ENCODE data around the gene MRPL55. TPM values are rescaled to one million over a fixed set of nuclear protein-coding genes. Genes with fewer than 3 reads are reported as not detected.

The MRPL55 gene
- total RNA-seq, 1 experiment from 2014 or later = 60.4 TPM

DNA sequence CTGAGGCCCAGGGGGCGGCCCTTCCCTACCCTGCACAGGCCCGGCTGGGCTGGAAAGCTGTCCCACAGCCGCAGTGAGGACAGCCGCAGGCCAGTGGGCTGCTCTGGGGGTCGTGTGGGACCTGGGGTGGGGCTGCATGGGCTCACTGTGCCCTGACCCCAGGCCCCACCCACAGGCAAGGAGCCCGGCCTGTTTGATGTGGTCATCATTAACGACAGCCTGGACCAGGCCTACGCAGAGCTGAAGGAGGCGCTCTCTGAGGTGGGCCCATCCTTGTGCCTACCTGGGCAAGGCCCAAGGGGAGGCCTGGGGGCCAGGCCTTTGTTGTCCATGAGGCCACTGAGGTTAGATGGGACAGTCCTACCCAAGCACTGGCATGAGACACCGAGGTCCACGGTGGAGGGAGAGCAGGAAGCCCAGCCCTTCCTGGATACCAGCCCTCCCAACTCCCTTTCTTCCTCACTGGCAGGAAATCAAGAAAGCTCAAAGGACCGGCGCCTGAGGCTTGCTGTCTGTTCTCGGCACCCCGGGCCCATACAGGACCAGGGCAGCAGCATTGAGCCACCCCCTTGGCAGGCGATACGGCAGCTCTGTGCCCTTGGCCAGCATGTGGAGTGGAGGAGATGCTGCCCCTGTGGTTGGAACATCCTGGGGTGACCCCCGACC, 39.2 kb upstream of the MRPL55 start:
- intact Hi-C loops (cut with micrococcal nuclease; ENCODE audit: unreplicated experiment) = no loop called here
- no peak for DNase-seq (ENCODE audit: low spot score)
- H3K36me3 ChIP-seq (ENCODE audit: insufficient read depth, low read length, poor library complexity, severe bottlenecking) = no peaks in the 10 kb centered on the region

DNA sequence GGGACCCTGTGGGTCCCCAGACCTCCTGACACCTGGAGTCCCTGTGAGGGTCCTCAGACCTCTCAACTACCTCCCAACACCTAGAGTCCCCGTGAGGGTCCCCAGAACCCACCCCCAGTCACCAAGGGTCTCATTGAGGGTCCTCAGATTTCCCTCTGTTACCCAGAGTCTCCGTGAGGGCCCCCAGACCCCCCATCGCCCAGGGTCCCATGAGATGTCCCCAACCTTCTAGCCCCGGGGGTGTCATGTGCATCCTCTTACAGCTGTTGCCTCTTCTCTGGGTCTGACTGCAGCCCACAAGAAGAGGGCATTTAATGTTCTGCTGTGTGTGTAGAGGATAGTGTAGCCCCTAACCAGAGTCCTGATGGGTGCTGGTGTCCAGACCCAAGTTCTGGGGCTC, 38.7 kb upstream of the MRPL55 start:
- TF ChIP-seq, protein P1, sequence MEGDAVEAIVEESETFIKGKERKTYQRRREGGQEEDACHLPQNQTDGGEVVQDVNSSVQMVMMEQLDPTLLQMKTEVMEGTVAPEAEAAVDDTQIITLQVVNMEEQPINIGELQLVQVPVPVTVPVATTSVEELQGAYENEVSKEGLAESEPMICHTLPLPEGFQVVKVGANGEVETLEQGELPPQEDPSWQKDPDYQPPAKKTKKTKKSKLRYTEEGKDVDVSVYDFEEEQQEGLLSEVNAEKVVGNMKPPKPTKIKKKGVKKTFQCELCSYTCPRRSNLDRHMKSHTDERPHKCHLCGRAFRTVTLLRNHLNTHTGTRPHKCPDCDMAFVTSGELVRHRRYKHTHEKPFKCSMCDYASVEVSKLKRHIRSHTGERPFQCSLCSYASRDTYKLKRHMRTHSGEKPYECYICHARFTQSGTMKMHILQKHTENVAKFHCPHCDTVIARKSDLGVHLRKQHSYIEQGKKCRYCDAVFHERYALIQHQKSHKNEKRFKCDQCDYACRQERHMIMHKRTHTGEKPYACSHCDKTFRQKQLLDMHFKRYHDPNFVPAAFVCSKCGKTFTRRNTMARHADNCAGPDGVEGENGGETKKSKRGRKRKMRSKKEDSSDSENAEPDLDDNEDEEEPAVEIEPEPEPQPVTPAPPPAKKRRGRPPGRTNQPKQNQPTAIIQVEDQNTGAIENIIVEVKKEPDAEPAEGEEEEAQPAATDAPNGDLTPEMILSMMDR (conservative IDR thresholded peaks at IDR 0.05; ENCODE audit: low read depth, low read length) = no peak
- TF ChIP-seq EZH2 (IDR thresholded peaks at IDR 0.05; ENCODE audit: borderline replicate concordance, low read depth, low read length, poor library complexity, severe bottlenecking) = no peak

More for the DNA sequence above, 39.2 kb upstream of the MRPL55 start:
- BruUV-seq (replicated peaks) = no TSS peak
- no peak overlapping the region for H3K4me3 ChIP-seq (ENCODE audit: low read depth, low read length, poor library complexity, severe bottlenecking)
- CTCF ChIA-PET = no interaction called here
- H3K27ac ChIP-seq (ENCODE audit: low read depth, low read length, poor library complexity, severe bottlenecking) = no peak overlapping the region
- H3K9me3 ChIP-seq (ENCODE audit: low read depth, low read length, poor library complexity, severe bottlenecking) = no peaks in the 10 kb centered on the region
- no peaks in the 10 kb centered on the region for H3K27me3 ChIP-seq (replicated peaks; ENCODE audit: insufficient read depth, low read depth, low read length, poor library complexity)
- no peak for TF ChIP-seq EZH2 (IDR thresholded peaks at IDR 0.05; ENCODE audit: borderline replicate concordance, low read depth, low read length, poor library complexity, severe bottlenecking)
- TF ChIP-seq, protein P1 (conservative IDR thresholded peaks at IDR 0.05; ENCODE audit: low read depth, low read length) = no peak
- peaks cover 2% of the 10 kb centered on the region for H3K4me1 ChIP-seq (ENCODE audit: insufficient read depth, low read length, poor library complexity, severe bottlenecking)
- POLR2A ChIA-PET (ENCODE audit: low non-redundant PET) = no interaction called here

DNA sequence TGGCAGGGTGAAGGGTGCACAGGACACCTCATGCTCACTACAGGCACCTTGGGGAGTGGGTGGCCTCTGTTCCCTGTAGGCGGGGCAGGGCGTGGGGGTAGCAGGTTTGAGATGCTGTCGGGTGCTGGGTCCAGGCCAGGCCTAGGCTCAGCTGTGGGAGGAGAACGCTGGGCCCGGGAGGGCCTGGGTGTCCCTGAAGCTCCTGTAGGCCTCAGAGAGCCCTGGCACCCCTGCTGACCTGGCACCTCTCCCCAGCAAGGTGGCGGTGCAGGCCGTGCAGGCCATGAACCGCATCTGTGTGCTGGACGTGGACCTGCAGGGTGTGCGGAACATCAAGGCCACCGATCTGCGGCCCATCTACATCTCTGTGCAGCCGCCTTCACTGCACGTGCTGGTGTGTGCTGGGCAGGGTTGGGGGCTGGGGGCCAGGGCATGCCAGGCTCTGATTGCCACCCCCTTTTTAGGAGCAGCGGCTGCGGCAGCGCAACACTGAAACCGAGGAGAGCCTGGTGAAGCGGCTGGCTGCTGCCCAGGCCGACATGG, 38.1 kb upstream of the MRPL55 start:
- no peak overlapping the region for H3K27ac ChIP-seq (ENCODE audit: low read depth, low read length, poor library complexity, severe bottlenecking)
- CTCF ChIA-PET = no interaction called here

More for the DNA sequence above, 38.7 kb upstream of the MRPL55 start:
- no peak overlapping the region for H3K27ac ChIP-seq (ENCODE audit: low read depth, low read length, poor library complexity, severe bottlenecking)
- no peaks in the 10 kb centered on the region for H3K27me3 ChIP-seq (replicated peaks; ENCODE audit: insufficient read depth, low read depth, low read length, poor library complexity)
- no peak for DNase-seq (ENCODE audit: low spot score)
- POLR2A ChIA-PET (ENCODE audit: low non-redundant PET) = no interaction called here
- no peaks in the 10 kb centered on the region for H3K9me3 ChIP-seq (ENCODE audit: low read depth, low read length, poor library complexity, severe bottlenecking)
- no TSS peak for BruUV-seq (replicated peaks)
- intact Hi-C loops (cut with micrococcal nuclease; ENCODE audit: unreplicated experiment) = no loop called here
- H3K36me3 ChIP-seq (ENCODE audit: insufficient read depth, low read length, poor library complexity, severe bottlenecking) = no peaks in the 10 kb centered on the region
- no peak overlapping the region for H3K4me3 ChIP-seq (ENCODE audit: low read depth, low read length, poor library complexity, severe bottlenecking)
- H3K4me1 ChIP-seq (ENCODE audit: insufficient read depth, low read length, poor library complexity, severe bottlenecking) = peaks cover 6% of the 10 kb centered on the region
- CTCF ChIA-PET = no interaction called here

More for the DNA sequence above, 38.1 kb upstream of the MRPL55 start:
- H3K4me1 ChIP-seq (ENCODE audit: insufficient read depth, low read length, poor library complexity, severe bottlenecking) = peaks cover 11% of the 10 kb centered on the region
- no peaks in the 10 kb centered on the region for H3K36me3 ChIP-seq (ENCODE audit: insufficient read depth, low read length, poor library complexity, severe bottlenecking)
- POLR2A ChIA-PET (ENCODE audit: low non-redundant PET) = no interaction called here
- TF ChIP-seq, protein P1 (conservative IDR thresholded peaks at IDR 0.05; ENCODE audit: low read depth, low read length) = no peak
- no peak for TF ChIP-seq EZH2 (IDR thresholded peaks at IDR 0.05; ENCODE audit: borderline replicate concordance, low read depth, low read length, poor library complexity, severe bottlenecking)
- H3K27me3 ChIP-seq (replicated peaks; ENCODE audit: insufficient read depth, low read depth, low read length, poor library complexity) = no peaks in the 10 kb centered on the region
- intact Hi-C loops (cut with micrococcal nuclease; ENCODE audit: unreplicated experiment) = no loop called here
- H3K4me3 ChIP-seq (ENCODE audit: low read depth, low read length, poor library complexity, severe bottlenecking) = no peak overlapping the region
- H3K9me3 ChIP-seq (ENCODE audit: low read depth, low read length, poor library complexity, severe bottlenecking) = no peaks in the 10 kb centered on the region
- no peak for DNase-seq (ENCODE audit: low spot score)
- BruUV-seq (replicated peaks) = no TSS peak

Measured in A673 (cell line).